Measurements from ENCODE around the gene TFEC. TPM values are rescaled to one million over a fixed set of nuclear protein-coding genes. Genes with fewer than 3 reads are reported as not detected.
A peak's percentile ranks its signal among the peaks of the same experiment; 100 is the strongest.

TFEC gene
- total and polyA plus RNA-seq, 8 donors: 0.16 to 4.1 (median 0.38) TPM

- 92 to 96% methylated on average over 4 of the region's 4 CpGs for WGBS, 2 donors
- TF ChIP-seq, protein P1, sequence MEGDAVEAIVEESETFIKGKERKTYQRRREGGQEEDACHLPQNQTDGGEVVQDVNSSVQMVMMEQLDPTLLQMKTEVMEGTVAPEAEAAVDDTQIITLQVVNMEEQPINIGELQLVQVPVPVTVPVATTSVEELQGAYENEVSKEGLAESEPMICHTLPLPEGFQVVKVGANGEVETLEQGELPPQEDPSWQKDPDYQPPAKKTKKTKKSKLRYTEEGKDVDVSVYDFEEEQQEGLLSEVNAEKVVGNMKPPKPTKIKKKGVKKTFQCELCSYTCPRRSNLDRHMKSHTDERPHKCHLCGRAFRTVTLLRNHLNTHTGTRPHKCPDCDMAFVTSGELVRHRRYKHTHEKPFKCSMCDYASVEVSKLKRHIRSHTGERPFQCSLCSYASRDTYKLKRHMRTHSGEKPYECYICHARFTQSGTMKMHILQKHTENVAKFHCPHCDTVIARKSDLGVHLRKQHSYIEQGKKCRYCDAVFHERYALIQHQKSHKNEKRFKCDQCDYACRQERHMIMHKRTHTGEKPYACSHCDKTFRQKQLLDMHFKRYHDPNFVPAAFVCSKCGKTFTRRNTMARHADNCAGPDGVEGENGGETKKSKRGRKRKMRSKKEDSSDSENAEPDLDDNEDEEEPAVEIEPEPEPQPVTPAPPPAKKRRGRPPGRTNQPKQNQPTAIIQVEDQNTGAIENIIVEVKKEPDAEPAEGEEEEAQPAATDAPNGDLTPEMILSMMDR (IDR thresholded peaks at IDR 0.05): no peak
- Histone ChIP-seq H3K4me3 (no peak overlapping the region), H3K27ac (no peak overlapping the region), H3K27me3 (no peaks in the 10 kb centered on the region), H3K9me3 (no peaks in the 10 kb centered on the region), H3K4me1 (no peaks in the 10 kb centered on the region), H3K36me3 (no peaks in the 10 kb centered on the region)
- intact Hi-C loops (cut with DNase I): no loop called here
- DNase-seq (peak in 1 of 6 donors; percentile 3), FAIRE-seq (no peak), ATAC-seq (no peak)
Measured at GRCh38 chr7:115952832-115953231, 77.7 kb downstream of the TFEC start.

DNA sequence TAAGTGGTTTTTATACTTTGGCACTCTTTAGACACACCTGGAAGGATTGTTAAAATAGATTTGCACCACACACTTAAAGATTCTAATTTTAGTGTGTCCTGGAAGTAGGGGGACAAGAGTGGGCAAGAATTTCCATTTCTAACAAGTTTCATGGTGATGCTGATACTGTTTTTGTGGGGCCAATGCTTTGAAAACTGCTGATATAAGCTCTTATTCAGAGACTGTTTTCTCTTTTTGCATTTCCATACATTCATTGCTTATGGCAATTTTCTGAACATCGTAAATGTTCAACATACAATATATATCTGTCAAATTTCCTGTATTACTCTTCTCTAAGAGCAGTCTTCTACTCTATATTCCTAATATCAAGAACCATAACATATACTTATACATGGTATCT is 79.0 kb downstream of the TFEC start:
- no peaks in the 10 kb centered on the region for H3K27me3 ChIP-seq
- H3K4me1 ChIP-seq: no peaks in the 10 kb centered on the region
- FAIRE-seq: no peak
- intact Hi-C loops (cut with DNase I): no loop called here
- ATAC-seq: no peak
- no peak overlapping the region for H3K27ac ChIP-seq
- no peaks in the 10 kb centered on the region for H3K36me3 ChIP-seq
- no peaks in the 10 kb centered on the region for H3K9me3 ChIP-seq
- DNase-seq: no peak
- 91 to 92% methylated on average over 1 of the region's 1 CpG for WGBS, 2 donors
- H3K4me3 ChIP-seq: no peak overlapping the region
- TF ChIP-seq, protein P1 (IDR thresholded peaks at IDR 0.05): no peak

DNA sequence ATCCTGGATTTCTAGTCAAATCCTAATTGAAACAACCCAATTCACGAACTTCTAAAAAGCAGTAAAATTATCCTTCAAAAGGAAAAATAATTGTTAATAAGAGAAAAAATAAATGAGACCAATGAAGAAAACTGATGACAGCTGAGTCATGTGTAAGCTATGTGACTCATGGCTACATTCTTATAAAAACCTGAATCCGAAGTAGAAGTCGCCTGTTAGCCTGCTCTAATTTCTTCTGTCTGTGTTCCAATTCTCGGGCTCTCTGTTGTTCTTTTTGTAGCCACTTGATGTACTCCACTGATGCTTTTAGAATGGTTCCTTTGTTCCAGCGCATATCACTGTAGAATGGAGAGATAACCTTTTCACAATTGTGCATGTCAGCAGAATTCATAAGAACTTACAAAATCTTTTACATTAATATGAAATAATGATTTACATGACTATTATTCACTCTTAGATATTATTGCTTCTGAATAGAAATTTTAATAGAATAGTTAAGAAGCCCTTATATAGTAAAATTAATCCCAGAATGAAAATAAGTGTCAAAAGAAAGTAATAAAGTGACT is 88.8 kb downstream of the TFEC start:
- TF ChIP-seq, protein P1 (IDR thresholded peaks at IDR 0.05): no peak
- DNase-seq (no peak), FAIRE-seq (no peak), ATAC-seq (no peak)
- intact Hi-C loops (cut with DNase I): no loop called here
- Histone ChIP-seq H3K4me3 (no peak overlapping the region), H3K9me3 (no peaks in the 10 kb centered on the region), H3K36me3 (no peaks in the 10 kb centered on the region), H3K27me3 (no peaks in the 10 kb centered on the region), H3K4me1 (no peaks in the 10 kb centered on the region), H3K27ac (no peak overlapping the region)
- WGBS, 2 donors: 68 to 81% methylated on average over 5 of the region's 5 CpGs

DNA sequence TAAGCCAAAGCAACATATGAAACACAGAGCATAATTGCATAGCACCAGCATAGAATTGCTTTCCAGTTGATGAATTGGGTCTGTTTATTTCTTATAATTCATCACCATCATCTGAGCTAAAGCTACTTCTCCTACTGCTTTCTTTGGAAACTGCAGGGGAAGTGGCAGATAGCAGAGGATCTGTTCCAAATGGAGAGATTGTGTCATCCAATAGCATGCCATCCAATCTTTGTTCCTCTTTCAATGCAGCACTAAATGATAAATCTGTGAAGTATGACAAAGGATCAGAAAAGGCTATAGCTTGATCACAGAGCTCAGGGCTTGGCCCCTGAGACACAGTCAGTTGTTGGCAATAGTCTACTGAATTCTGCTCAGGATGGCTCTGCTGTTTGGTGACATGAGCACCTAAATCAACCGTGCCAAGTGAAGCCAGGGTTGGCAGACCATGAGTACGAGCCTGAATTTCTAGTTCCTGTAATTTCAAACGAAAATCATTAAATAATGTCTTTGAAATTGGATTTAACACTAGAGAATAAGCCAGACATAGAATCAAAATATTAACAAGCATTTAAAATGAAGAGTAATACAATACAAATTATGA is 90.0 kb downstream of the TFEC start:
- intact Hi-C loops (cut with DNase I): no loop called here
- no peak for ATAC-seq
- H3K27ac ChIP-seq: no peak overlapping the region
- TF ChIP-seq, protein P1 (IDR thresholded peaks at IDR 0.05): no peak
- no peak for DNase-seq
- no peak for FAIRE-seq
- H3K9me3 ChIP-seq: no peaks in the 10 kb centered on the region
- H3K36me3 ChIP-seq: no peaks in the 10 kb centered on the region
- H3K27me3 ChIP-seq: no peaks in the 10 kb centered on the region
- H3K4me1 ChIP-seq: no peaks in the 10 kb centered on the region
- 72 to 81% methylated on average over 3 of the region's 3 CpGs for WGBS, 2 donors
- no peak overlapping the region for H3K4me3 ChIP-seq

GRCh38 chr7:115937960-115938359 is 92.6 kb downstream of the TFEC start:
- 78 to 79% methylated on average over 1 of the region's 1 CpG for WGBS, 2 donors
- no peak overlapping the region for H3K27ac ChIP-seq
- TF ChIP-seq, protein P1 (IDR thresholded peaks at IDR 0.05): no peak
- no peak for DNase-seq
- H3K9me3 ChIP-seq: no peaks in the 10 kb centered on the region
- no peaks in the 10 kb centered on the region for H3K36me3 ChIP-seq
- H3K4me1 ChIP-seq: no peaks in the 10 kb centered on the region
- intact Hi-C loops (cut with DNase I): no loop called here
- no peak overlapping the region for H3K4me3 ChIP-seq
- H3K27me3 ChIP-seq: no peaks in the 10 kb centered on the region
- ATAC-seq: peak in 1 of 4 donors; percentile 43
- peak; percentile 39 for FAIRE-seq

Measured in pancreas (tissue), 10 donors.